Measurements from ENCODE around the gene AHSP.
"Not testable (repeated sequence)": the region's sequence is repeated elsewhere in the genome, so short reads cannot be mapped to it uniquely, and the experiment has no call there.

AHSP gene

DNA sequence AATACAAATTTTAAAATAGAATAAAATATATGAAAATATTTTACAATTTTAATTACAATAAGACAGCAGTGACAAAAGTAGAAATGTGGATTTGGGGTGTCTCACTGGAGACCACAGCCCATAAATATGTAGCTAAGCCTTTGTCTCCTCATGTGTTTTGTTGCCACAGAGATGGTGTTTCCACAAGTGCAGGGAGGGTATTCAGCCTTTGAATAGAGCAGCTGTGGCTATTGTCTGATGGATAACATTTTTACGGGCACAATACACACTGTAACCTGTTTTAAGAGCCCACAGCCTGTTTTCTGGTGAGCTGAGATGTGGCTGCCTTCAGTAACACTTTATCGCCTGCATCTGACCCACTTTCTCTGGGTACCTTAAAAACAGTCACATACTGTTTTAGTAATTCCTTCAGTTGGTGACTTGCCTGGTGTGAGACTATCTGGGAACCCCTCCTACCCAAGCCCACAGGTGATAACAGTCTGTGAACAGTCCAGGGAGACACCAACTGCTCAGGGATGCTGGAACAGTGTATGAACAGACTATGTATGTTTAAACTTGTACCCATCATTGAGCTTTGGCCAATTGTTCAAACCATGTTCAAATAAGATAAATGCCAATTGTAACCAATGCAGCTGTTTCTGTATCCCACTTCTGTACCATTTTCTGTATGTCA, 7.8 kb upstream of the AHSP start:
- Histone ChIP-seq H3K36me3 (ENCODE audit: insufficient read depth, low read length) (no peaks in the 10 kb centered on the region), H3K9ac (ENCODE audit: low read length) (no peak overlapping the region), H3K9me3 (ENCODE audit: low read length) (no peaks in the 10 kb centered on the region), H3K4me1 (ENCODE audit: insufficient read depth, low read length) (no peaks in the 10 kb centered on the region), H3K4me3 (ENCODE audit: low read depth in 1 of 2, low read length in 2 of 2) (no peak overlapping the region), H3K27me3 (ENCODE audit: control insufficient read depth in 1 of 2, insufficient read depth in 2 of 2, low read length in 2 of 2) (no peaks in the 10 kb centered on the region), H3K27ac (ENCODE audit: low read depth, low read length) (no peak overlapping the region)

DNA sequence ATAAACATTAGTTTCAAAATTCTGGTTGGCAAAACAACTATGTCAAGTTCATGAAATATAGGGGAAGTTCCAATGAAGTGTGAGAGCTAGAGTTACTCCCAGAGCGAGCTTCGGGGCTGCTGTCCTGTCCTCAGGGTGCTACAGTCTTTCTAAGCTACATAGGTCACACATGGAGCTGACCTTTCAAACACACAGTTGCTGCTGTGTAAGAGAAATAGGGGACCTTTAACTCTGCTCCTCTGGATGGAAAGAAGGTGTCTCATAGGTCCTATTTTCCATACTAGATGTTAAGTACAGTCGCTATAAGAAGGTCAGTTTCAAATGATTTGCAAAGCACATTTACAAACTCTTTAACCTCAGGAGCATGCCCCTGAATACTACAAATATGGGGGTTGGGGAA, 6.3 kb upstream of the AHSP start:
- Histone ChIP-seq H3K4me3 (ENCODE audit: low read depth in 1 of 2, low read length in 2 of 2) (no peak overlapping the region), H3K4me1 (ENCODE audit: insufficient read depth, low read length) (no peaks in the 10 kb centered on the region), H3K27ac (ENCODE audit: low read depth, low read length) (no peak overlapping the region), H3K27me3 (ENCODE audit: control insufficient read depth in 1 of 2, insufficient read depth in 2 of 2, low read length in 2 of 2) (no peaks in the 10 kb centered on the region), H3K36me3 (ENCODE audit: insufficient read depth, low read length) (no peaks in the 10 kb centered on the region), H3K9ac (ENCODE audit: low read length) (no peak overlapping the region), H3K9me3 (ENCODE audit: low read length) (no peaks in the 10 kb centered on the region)

DNA sequence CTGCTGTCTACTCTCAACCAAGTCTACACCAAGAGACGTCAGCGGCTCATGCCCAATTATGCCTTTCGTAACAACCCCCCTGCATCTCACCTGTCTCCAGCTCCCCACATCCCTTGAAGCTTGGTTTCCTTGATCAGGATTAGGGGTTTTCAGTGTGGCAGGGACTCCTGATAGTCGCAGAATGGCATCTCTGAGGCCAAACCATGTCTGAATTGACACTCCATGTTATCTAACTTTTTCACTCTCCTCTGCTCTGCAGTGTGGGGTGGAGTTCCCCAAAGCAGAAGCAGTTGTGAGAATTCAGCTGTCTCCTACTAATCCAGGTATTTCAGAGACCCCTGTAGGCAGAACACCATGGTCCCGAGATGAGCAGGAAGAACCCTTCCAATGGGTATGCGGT, 5.6 kb upstream of the AHSP start:
- Histone ChIP-seq H3K4me1 (ENCODE audit: insufficient read depth, low read length) (no peaks in the 10 kb centered on the region), H3K9me3 (ENCODE audit: low read length) (no peaks in the 10 kb centered on the region), H3K27ac (ENCODE audit: low read depth, low read length) (no peak overlapping the region), H3K4me3 (ENCODE audit: low read depth in 1 of 2, low read length in 2 of 2) (no peak overlapping the region), H3K36me3 (ENCODE audit: insufficient read depth, low read length) (no peaks in the 10 kb centered on the region), H3K9ac (ENCODE audit: low read length) (no peak overlapping the region), H3K27me3 (ENCODE audit: control insufficient read depth in 1 of 2, insufficient read depth in 2 of 2, low read length in 2 of 2) (no peaks in the 10 kb centered on the region)

DNA sequence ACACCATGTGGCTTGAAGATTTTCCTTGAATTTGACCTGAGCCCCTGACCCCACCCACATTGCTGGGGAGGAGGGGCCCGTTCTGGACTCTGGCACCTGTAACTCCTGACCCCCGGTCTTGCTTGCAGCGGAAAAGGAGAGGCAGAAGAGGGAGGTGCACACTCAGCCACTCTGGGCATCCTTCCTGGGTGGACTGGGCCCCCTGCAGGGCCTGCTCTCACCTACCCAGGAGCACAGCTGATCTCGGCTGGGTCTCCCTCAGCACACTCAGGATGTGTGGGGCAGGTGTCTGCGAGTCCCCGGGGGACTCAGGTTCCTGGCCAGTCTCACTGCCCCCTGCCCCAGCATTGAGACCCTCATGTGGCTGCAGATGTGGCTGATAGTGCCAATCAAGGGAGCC, 3.9 kb upstream of the AHSP start:
- H3K9me3 ChIP-seq (ENCODE audit: low read length); H3K36me3 ChIP-seq (ENCODE audit: insufficient read depth, low read length); H3K27ac ChIP-seq (ENCODE audit: low read depth, low read length); H3K4me1 ChIP-seq (ENCODE audit: insufficient read depth, low read length); H3K9ac ChIP-seq (ENCODE audit: low read length); H3K27me3 ChIP-seq (ENCODE audit: control insufficient read depth in 1 of 2, insufficient read depth in 2 of 2, low read length in 2 of 2); H3K4me3 ChIP-seq (ENCODE audit: low read depth in 1 of 2, low read length in 2 of 2): not testable (repeated sequence)

DNA sequence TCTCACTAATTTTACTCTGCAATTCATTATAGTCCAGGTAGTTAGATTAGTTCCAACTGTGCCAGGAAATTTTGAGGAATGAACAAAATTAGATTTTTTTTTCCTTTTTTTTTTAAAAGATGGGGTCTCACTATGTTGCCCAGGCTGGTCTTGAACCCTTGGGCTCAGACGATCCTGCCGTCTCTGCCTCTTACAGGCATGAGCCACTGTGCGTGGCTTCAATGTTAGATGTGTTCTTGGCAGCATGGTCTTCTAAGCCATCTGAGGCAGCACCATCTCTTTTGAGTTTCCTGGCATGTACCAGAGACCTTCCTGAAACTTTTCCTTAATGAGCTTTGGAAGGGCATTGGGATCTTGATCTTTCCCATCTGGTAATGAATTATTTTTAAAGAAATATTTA, 2.6 kb upstream of the AHSP start:
- Histone ChIP-seq H3K36me3 (ENCODE audit: insufficient read depth, low read length) (no peaks in the 10 kb centered on the region), H3K9me3 (ENCODE audit: low read length) (no peaks in the 10 kb centered on the region), H3K4me1 (ENCODE audit: insufficient read depth, low read length) (peaks cover 6% of the 10 kb centered on the region), H3K4me3 (ENCODE audit: low read depth in 1 of 2, low read length in 2 of 2) (no peak overlapping the region), H3K27me3 (ENCODE audit: control insufficient read depth in 1 of 2, insufficient read depth in 2 of 2, low read length in 2 of 2) (no peaks in the 10 kb centered on the region), H3K27ac (ENCODE audit: low read depth, low read length) (no peak overlapping the region), H3K9ac (ENCODE audit: low read length) (no peak overlapping the region)

DNA sequence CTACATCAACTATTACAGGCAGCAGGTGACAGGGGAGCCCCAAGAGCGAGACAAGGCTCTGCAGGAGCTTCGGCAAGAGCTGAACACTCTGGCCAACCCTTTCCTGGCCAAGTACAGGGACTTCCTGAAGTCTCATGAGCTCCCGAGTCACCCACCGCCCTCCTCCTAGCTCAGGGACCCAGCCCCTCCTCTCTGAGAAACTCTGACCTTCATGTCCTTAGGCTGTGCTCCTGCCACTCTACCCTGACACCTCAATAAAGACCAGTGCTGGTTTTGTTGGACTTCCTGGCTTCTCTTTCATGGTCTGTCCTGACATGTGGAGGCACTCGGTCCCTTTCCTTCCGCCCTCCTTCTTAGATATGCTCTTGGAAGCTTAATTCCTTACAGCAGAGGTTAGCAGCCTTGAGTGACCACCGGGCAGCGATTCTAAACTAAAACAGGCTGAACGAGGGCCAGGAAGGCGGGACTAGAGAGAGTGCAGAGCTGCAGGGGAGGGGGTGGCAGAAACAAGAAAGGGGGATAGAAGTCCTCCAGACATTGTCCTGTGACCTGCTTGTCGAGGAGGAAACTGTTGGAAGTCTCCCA, 915 bp downstream of the AHSP start:
- no peak overlapping the region for H3K9ac ChIP-seq (ENCODE audit: low read length)
- no peaks in the 10 kb centered on the region for H3K36me3 ChIP-seq (ENCODE audit: insufficient read depth, low read length)
- H3K4me1 ChIP-seq (ENCODE audit: insufficient read depth, low read length): peaks cover 6% of the 10 kb centered on the region
- H3K4me3 ChIP-seq (ENCODE audit: low read depth in 1 of 2, low read length in 2 of 2): peak overlapping the region; percentile 31 to 52
- H3K27me3 ChIP-seq (ENCODE audit: control insufficient read depth in 1 of 2, insufficient read depth in 2 of 2, low read length in 2 of 2): peaks cover 3 to 7% of the 10 kb centered on the region in 2 donors
- H3K27ac ChIP-seq (ENCODE audit: low read depth, low read length): no peak overlapping the region
- H3K9me3 ChIP-seq (ENCODE audit: low read length): no peaks in the 10 kb centered on the region

DNA sequence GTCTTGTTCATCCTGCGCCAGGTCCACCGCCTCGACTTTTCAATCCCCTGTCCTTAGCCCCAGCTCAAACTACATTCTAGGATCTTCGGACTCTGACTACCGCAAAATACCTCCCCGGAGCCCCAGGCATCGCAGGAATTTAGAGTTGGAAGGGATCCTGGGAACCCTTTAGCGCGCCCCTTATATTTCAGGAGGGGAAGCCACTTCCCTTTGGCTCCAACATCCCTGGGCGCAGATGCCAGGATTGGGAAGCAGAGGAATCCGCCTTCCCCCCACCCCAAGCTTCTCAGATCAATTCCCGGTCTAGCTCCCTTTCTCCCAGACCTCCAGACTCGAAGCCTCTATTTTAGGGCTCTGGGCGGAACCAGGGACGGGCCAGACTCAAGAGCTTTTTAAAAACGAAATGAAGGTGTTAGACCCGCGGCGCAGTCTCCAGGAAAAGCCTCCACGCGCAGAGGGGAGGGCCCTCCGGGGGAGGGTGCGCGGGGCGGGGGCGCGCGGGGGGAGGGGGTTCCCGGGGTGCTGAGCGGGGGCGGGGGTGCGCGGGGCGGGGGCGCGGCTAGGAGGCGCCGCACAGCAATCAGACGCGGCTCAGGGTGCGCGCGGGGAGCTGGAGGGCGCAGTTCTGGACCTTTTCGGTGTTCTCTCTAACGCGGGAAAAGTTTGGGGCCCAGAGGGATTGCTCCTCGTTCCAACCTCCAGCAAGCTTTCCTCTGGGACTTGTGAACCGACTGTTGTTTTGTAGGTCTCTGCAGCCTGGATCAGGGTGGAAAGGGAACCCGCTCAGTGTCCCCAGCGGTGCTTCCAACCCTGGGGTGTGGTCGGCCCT, 1.6 kb downstream of the AHSP start:
- Histone ChIP-seq H3K4me1 (ENCODE audit: insufficient read depth, low read length) (peaks cover 6% of the 10 kb centered on the region), H3K9me3 (ENCODE audit: low read length) (no peaks in the 10 kb centered on the region), H3K27ac (ENCODE audit: low read depth, low read length) (no peak overlapping the region), H3K9ac (ENCODE audit: low read length) (no peak overlapping the region), H3K4me3 (ENCODE audit: low read depth in 1 of 2, low read length in 2 of 2) (peak overlapping the region; percentile 31 to 52), H3K27me3 (ENCODE audit: control insufficient read depth in 1 of 2, insufficient read depth in 2 of 2, low read length in 2 of 2) (peaks cover 3 to 7% of the 10 kb centered on the region in 2 donors), H3K36me3 (ENCODE audit: insufficient read depth, low read length) (no peaks in the 10 kb centered on the region)

DNA sequence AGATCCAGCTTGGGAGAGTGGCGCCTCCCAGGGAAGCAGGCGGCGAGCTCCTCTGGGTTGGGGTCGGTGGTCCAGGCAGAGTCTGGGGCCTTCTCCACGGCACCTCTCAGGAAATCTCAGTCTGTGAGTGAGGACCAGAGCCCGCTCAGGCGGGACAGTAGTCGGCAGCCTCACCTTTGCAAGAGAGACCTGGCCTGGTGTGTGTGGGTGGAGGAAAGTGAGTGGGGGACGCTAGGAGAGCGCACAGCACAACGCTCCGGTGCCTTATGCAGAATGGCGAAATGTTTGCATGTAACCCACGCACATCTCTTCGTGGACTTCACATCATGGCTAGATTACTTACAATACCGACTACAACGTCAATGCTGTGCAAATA, 2.2 kb downstream of the AHSP start:
- no peak overlapping the region for H3K9ac ChIP-seq (ENCODE audit: low read length)

DNA sequence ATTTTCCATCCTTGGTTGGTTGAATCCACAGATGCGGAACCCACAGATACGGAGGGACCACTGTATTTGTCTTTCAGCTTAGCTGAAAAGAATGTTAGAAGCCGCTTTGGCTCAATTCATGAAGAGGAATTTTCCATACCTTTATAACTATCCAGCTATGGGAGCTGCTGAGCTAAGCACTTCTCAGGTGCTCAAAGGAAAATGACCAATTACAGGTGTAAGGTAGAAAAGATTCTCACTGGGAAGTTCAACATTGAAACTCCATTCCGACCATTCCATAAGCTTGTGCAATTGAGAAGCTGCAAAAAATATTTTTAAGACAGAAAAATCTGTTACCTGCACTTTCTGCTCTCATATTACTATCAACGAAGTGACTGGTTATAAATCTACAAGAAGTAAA, 2.7 kb downstream of the AHSP start:
- Histone ChIP-seq H3K9ac (ENCODE audit: low read length) (no peak overlapping the region), H3K4me1 (ENCODE audit: insufficient read depth, low read length) (peaks cover 6% of the 10 kb centered on the region), H3K27ac (ENCODE audit: low read depth, low read length) (no peak overlapping the region), H3K27me3 (ENCODE audit: control insufficient read depth in 1 of 2, insufficient read depth in 2 of 2, low read length in 2 of 2) (peaks cover 3 to 7% of the 10 kb centered on the region in 2 donors), H3K4me3 (ENCODE audit: low read depth in 1 of 2, low read length in 2 of 2) (no peak overlapping the region), H3K9me3 (ENCODE audit: low read length) (no peaks in the 10 kb centered on the region), H3K36me3 (ENCODE audit: insufficient read depth, low read length) (no peaks in the 10 kb centered on the region)

More for the DNA sequence above, 2.2 kb downstream of the AHSP start:
- H3K4me1 ChIP-seq (ENCODE audit: insufficient read depth, low read length): peaks cover 6% of the 10 kb centered on the region
- H3K9me3 ChIP-seq (ENCODE audit: low read length): no peaks in the 10 kb centered on the region
- no peaks in the 10 kb centered on the region for H3K36me3 ChIP-seq (ENCODE audit: insufficient read depth, low read length)
- H3K4me3 ChIP-seq (ENCODE audit: low read depth in 1 of 2, low read length in 2 of 2): peak overlapping the region; percentile 31 to 44
- H3K27me3 ChIP-seq (ENCODE audit: control insufficient read depth in 1 of 2, insufficient read depth in 2 of 2, low read length in 2 of 2): peaks cover 3 to 7% of the 10 kb centered on the region in 2 donors
- no peak overlapping the region for H3K27ac ChIP-seq (ENCODE audit: low read depth, low read length)

DNA sequence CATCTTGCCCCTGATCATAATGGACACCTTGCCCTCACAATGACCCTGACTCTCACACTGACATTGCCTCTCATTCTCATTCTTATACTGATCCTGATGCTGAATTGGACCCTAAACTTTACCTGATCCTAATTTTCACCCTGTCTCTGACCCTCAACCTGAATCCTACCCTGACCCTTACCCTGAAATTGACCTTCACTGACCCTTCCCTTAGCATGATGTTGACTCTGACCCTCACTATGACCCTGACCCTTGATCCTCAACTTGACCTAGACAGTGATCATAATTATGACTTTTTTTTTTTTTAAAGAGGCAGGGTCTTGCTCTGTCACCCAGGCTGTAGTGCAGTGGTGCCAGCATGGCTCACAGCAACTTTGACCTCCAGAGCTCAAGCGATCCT, 3.4 kb downstream of the AHSP start:
- H3K27ac ChIP-seq (ENCODE audit: low read depth, low read length): no peak overlapping the region
- no peak overlapping the region for H3K9ac ChIP-seq (ENCODE audit: low read length)
- H3K36me3 ChIP-seq (ENCODE audit: insufficient read depth, low read length): no peaks in the 10 kb centered on the region
- peaks cover 3 to 7% of the 10 kb centered on the region in 2 donors for H3K27me3 ChIP-seq (ENCODE audit: control insufficient read depth in 1 of 2, insufficient read depth in 2 of 2, low read length in 2 of 2)
- peaks cover 6% of the 10 kb centered on the region for H3K4me1 ChIP-seq (ENCODE audit: insufficient read depth, low read length)
- H3K4me3 ChIP-seq (ENCODE audit: low read depth in 1 of 2, low read length in 2 of 2): no peak overlapping the region
- no peaks in the 10 kb centered on the region for H3K9me3 ChIP-seq (ENCODE audit: low read length)

DNA sequence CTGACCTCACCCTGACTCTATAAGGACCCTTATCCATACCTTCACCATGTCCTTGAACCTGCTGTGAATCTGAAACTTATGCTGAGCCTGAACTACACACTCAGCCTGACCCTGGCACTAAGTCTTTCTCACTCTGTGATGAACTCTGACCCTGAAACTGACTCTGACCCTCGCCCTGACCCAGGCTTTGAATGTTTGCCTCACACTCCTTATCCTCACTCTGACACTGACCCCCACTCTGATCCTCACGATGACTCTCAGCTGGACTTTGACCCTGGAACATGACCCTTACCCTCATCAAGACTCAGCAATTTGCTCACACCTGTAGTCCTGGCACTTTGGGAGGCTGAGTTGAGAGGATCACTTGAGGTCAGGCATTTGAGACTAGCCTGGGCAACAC, 4.4 kb downstream of the AHSP start:
- H3K9ac ChIP-seq (ENCODE audit: low read length): no peak overlapping the region
- H3K4me3 ChIP-seq (ENCODE audit: low read depth in 1 of 2, low read length in 2 of 2): no peak overlapping the region
- H3K36me3 ChIP-seq (ENCODE audit: insufficient read depth, low read length): no peaks in the 10 kb centered on the region
- H3K4me1 ChIP-seq (ENCODE audit: insufficient read depth, low read length): peaks cover 6% of the 10 kb centered on the region
- no peak overlapping the region for H3K27ac ChIP-seq (ENCODE audit: low read depth, low read length)
- peaks cover 3 to 12% of the 10 kb centered on the region in 2 donors for H3K27me3 ChIP-seq (ENCODE audit: control insufficient read depth in 1 of 2, insufficient read depth in 2 of 2, low read length in 2 of 2)
- no peaks in the 10 kb centered on the region for H3K9me3 ChIP-seq (ENCODE audit: low read length)

Data from muscle layer of colon (tissue), 2 donors.